GM19099 (cell line): ENCODE measurements around the gene NINJ2.

Experiments
- POLR2A ChIP-seq: IDR thresholded peaks from 3 replicates; pipeline ENCODE4 v1.6.1; 2011; ENCODE audit warnings: low read depth; ENCODE audit not compliant: insufficient read length; ENCODE audit errors: extremely low read depth

Gene NINJ2

DNA sequence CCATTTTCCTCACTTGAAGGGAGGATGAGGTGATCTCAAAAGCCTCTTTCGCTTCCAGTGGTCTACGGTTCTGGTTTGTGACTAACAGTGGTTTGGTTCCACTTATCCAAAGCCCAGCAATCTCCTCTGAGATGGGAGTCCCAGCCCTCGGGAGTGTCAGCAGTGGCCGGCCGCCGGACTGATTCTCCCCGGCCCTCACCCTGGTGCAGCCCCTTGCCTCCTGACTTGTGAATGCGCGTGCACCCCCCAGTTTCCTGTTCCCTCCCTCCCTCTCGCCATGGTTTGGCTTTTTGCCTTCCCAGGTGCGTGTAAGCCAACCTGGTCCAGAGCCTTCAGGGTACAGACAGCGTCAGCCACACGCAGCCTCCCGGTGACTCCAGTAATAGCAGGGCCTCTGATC, 129.0 kb downstream of the NINJ2 start:
- no peak for TF ChIP-seq POLR2A

GRCh38 chr12:533718-534117, 129.5 kb downstream of the NINJ2 start:
- TF ChIP-seq POLR2A = no peak

- no peak for TF ChIP-seq POLR2A
Measured at GRCh38 chr12:532908-533565, 130.2 kb downstream of the NINJ2 start.

DNA sequence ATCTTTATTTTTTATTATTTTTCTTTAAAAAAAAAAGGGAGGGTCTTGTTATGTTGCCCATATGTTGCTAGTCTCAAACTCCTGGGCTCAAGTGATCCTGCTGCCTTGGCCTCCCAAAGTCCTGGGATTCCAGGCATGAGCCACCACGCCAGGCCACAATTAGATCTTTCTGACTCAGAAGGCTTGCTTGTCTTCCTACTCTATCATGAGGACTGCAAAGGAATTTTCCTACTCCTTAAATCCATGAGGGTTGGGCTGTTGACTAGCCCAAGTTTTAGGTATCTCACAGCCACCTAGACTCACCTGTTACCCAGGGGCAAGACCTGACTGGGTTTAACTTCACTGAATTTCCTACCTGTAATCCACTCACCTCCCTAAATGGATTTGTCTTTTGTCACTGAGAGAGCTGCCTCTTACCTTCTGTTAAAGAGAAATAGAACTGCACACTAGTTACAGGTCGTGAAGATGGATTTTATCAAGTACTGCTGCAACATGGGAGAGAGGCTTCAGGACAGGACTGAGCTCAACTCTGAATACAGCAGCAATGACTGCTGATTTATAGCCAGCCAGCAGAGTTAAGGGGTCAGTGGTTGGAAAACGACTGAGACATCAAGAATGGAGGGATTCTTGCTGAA, 131.2 kb downstream of the NINJ2 start:
- no peak for TF ChIP-seq POLR2A

GRCh38 chr12:530821-531220, 132.4 kb downstream of the NINJ2 start:
- no peak for TF ChIP-seq POLR2A

DNA sequence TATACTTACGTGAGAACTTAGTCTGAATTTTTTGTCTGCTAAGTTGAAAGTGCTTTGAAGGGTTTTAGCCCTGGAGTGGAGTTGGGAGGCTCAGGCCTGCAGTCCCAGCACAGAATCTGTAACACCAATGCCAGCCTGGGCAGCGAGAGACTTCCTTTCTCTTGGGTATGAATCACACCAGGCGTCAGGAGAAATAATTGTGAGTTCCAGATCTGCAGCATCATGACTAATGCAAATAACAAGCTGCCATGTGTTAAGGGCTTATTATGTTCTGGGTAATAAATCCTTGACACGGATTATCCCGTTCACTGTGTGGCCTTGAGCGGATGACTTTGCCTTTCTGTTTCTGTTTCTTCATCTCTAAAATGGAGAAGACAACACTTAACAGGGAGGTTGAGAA, 132.9 kb downstream of the NINJ2 start:
- no peak for TF ChIP-seq POLR2A

DNA sequence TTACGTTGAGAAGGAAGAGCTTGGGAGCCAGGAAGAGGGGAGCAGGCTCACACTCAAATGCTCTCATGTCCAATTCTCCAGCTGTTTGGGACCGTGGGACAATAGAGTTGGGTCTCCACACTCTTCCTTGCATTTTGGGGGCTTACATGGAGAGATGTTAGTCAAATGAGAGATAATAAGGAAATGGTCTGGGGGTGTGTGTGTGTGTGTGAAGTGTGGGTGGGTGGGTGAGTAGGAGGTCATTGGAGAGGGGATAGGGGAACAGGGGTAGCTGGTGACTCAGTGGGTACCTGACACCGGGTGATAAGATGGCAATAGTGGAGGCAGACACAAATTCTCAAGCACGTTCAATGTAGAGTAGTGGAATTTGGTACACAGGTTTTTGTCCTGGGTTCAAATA, 135.5 kb downstream of the NINJ2 start:
- no peak for TF ChIP-seq POLR2A

- no peak for TF ChIP-seq POLR2A
Measured at GRCh38 chr12:527241-527640, 136.0 kb downstream of the NINJ2 start.

- TF ChIP-seq POLR2A = no peak
Measured at GRCh38 chr12:526089-526488, 137.2 kb downstream of the NINJ2 start.

DNA sequence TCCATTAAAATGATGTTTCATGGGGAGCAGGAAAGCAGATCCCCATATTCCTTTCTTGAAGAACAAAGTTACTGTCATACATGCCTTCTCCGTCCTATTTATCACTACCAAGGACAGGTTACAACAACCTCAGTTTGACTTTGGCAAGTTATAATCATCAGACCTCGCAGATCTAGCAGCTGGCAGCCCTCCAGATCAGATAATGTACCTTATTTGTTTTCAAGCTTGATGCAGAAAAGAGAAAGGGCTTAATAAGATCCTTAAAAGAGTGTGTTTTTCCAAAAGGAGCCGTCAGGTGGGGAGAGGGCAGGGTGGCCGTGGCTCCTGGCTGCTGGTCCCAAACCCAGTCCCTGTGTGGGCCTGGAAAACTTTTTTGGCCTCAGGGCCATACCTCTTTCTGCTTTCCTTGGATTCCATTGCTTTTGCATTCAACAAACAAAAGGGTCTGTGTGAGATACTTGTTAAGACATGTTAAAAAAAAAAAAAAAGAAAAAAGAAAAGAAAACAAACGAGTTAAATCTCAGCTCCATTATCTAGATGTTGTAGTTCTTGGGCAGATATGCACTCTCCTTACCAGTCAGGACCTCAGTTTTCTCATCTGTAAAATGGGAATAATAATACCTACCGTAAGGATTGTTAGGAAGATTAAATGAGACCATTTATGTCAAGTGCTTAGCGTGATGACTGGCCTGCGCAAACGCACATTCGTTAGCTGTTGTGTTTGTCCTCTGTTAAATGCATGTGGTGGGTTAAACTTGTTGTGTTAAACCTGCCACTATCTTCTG, 138.9 kb downstream of the NINJ2 start:
- no peak for TF ChIP-seq POLR2A

- TF ChIP-seq POLR2A = no peak
Measured at GRCh38 chr12:522692-523378, 140.4 kb downstream of the NINJ2 start.

DNA sequence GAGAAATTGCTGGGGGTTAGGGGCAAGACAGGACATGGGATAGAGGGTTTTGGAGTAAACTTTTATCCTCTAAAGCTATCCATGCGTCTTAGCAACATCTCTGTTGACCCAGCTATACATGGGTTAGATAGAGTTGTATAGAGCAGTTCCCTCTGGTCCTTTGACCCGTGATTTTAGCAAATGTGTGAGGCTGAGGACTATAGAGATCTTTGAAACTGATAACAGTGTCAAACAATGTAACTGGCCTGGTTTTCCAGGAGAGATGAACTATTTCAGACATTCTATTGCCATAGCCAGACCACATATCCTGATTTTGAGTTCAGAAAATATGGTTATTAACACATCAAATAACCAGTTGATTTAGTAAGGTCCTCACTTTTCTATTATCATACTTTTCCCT, 143.1 kb downstream of the NINJ2 start:
- TF ChIP-seq POLR2A = no peak

DNA sequence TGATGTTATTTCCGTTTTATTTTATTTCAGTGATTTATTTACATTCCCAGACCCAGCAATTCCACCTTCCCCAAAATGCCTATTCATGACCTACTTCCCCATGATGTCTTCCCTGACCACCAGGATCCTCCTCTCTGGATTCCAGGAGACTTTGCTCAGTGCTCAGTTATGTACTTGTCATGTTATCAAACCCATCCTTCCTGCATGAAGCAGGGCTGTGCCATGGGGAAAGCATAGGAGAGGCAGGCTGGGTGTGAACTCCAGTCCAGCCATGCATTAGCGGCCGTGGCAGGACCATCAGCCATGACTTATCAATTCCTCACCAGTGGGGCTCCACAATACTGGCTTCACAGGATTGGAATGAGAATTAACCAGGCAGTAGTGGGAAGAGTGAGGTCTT, 145.7 kb downstream of the NINJ2 start:
- no peak for TF ChIP-seq POLR2A
